HCT116 (cell line): ENCODE measurements around the gene FBXW8. TPM values are rescaled to one million over a fixed set of nuclear protein-coding genes. Genes with fewer than 3 reads are reported as not detected.

Experiments used
- ATAC-seq: fragments of 200-7000 bp; cut with Tn5 transposase; 2 replicates; pipeline ENCODE4 v1.9.1; 2020; ENCODE audit warnings: mild to moderate bottlenecking, moderate library complexity
- BruUV-seq: library from RNA; stranded (reverse); fragments of 400-500 nt; replicated peaks from 2 replicates; lab custom pipeline; 2021; lab: Mats Ljungman, UMichigan
- CTCF ChIA-PET: fragments of 300-600 bp; sonication (Branson Sonifier 250); formaldehyde crosslinking; loops from one replicate; lab custom pipeline; 2021; ENCODE audit warnings: antibody characterized with exemption; lab: Charles Lee
- POLR2A ChIA-PET: fragments of 300-600, 350-600 bp; sonication (Branson Sonifier 250); formaldehyde crosslinking; loops from one replicate; lab custom pipeline; 2021; ENCODE audit warnings: antibody characterized with exemption; lab: Charles Lee
- RAD21 ChIA-PET, 2 experiments: fragments of 300-600 bp; sonication (Branson Sonifier 250); formaldehyde crosslinking; loops; one replicate each; lab custom pipeline; 2023; ENCODE audit warnings: low total read pairs in 2 of 2; ENCODE audit not compliant: uncharacterized antibody in 2 of 2, unreplicated experiment in 2 of 2, low non-redundant PET in 1 of 2; lab: Charles Lee
- DNase-seq: peaks from one replicate; pipeline ENCODE4 v3.0.0-alpha.2; 2010; ENCODE audit warnings: low read depth, low spot score
- H2AFZ ChIP-seq: fragments of 200-600 bp; shearing (Covaris generic), sonication (generic); 2 replicates; pipeline ENCODE4 v1.6.1; 2017; ENCODE audit warnings: low read depth, mixed run types, mixed read lengths, antibody characterized with exemption, low read length; ENCODE audit not compliant: poor library complexity, severe bottlenecking
- H3K27ac ChIP-seq: 2 replicates; pipeline ENCODE4 v1.5.1; 2012; ENCODE audit warnings: low read depth, low read length
- H3K27me3 ChIP-seq: fragments of 200-600 bp; sonication (generic); 2 replicates; pipeline ENCODE4 v1.6.1; 2016; ENCODE audit warnings: mixed run types, low read length, mixed read lengths; ENCODE audit not compliant: insufficient read depth
- H3K36me3 ChIP-seq, 2 experiments: fragments of 200-500 bp in 1 of 2; fragments of 200-600 bp in 1 of 2; sonication (Bioruptor generic) in 1 of 2; sonication (generic) in 1 of 2; 2 replicates each; pipeline versions ENCODE4 v1.5.1 to v1.6.1; 2014 to 2016; ENCODE audit warnings: low read length in 2 of 2, inconsistent platforms in 1 of 2, mixed read lengths in 1 of 2, mixed run types in 1 of 2; ENCODE audit not compliant: insufficient read depth in 2 of 2, control insufficient read depth in 1 of 2
- H3K4me1 ChIP-seq, 2 experiments: fragments of 200-600 bp in 1 of 2; sonication (generic) in 1 of 2; 2 replicates each; pipeline versions ENCODE4 v1.5.1 to v1.6.1; 2012 to 2017; ENCODE audit warnings: low read length in 2 of 2, inconsistent platforms in 1 of 2, mild to moderate bottlenecking in 1 of 2, mixed read lengths in 1 of 2, mixed run types in 1 of 2, moderate library complexity in 1 of 2; ENCODE audit not compliant: insufficient read depth in 2 of 2, control insufficient read depth in 1 of 2
- H3K4me2 ChIP-seq: fragments of 200-600 bp; sonication (generic); 2 replicates; pipeline ENCODE4 v1.6.1; 2017; ENCODE audit warnings: mixed run types, low read length, mixed read lengths
- H3K4me3 ChIP-seq, 2 experiments: fragments of 200-600 bp in 1 of 2; sonication (generic) in 1 of 2; replicated peaks in 1 of 2; 2 replicates each; pipeline ENCODE4 v1.5.1; 2011 to 2016; ENCODE audit warnings: low read length in 2 of 2, control low read depth in 1 of 2, low read depth in 1 of 2, mild to moderate bottlenecking in 1 of 2, mixed read lengths in 1 of 2, mixed run types in 1 of 2
- H3K79me2 ChIP-seq: fragments of 200-600 bp; sonication (generic); 2 replicates; pipeline ENCODE4 v1.6.1; 2017; ENCODE audit warnings: mild to moderate bottlenecking, mixed run types, low read length, moderate library complexity, mixed read lengths; ENCODE audit not compliant: insufficient read depth
- H3K9ac ChIP-seq: fragments of 200-600 bp; sonication (generic); 2 replicates; pipeline ENCODE4 v1.6.1; 2016; ENCODE audit warnings: low read length, mixed read lengths
- H3K9me2 ChIP-seq: fragments of 200-600 bp; sonication (generic), shearing (Covaris generic); 2 replicates; pipeline ENCODE4 v1.6.1; 2017; ENCODE audit warnings: mixed run types, mild to moderate bottlenecking, moderate library complexity; ENCODE audit not compliant: insufficient read depth
- H3K9me3 ChIP-seq, 2 experiments: fragments of 200-500 bp in 1 of 2; fragments of 200-600 bp in 1 of 2; sonication (Bioruptor generic) in 1 of 2; sonication (generic) in 1 of 2; 2 replicates each; pipeline ENCODE4 v1.6.1; 2014 to 2017; ENCODE audit warnings: low read length in 2 of 2, mixed read lengths in 2 of 2, inconsistent platforms in 1 of 2, low read depth in 1 of 2, mild to moderate bottlenecking in 1 of 2, mixed run types in 1 of 2, moderate library complexity in 1 of 2; ENCODE audit not compliant: control insufficient read depth in 1 of 2, insufficient read depth in 1 of 2
- H4K20me1 ChIP-seq: fragments of 200-600 bp; sonication (generic), shearing (Covaris generic); 2 replicates; pipeline ENCODE4 v1.6.1; 2017; ENCODE audit warnings: mixed run types, mild to moderate bottlenecking, moderate library complexity; ENCODE audit not compliant: insufficient read depth
- CTCF ChIP-seq, 3 experiments: fragments of 200-600 bp in 1 of 3; sonication (generic) in 1 of 3; IDR thresholded peaks in 2 of 3; conservative IDR thresholded peaks in 1 of 3; 2 replicates each; pipeline ENCODE4 v1.5.1; 2012 to 2017; ENCODE audit warnings: low read depth in 2 of 3, low read length in 2 of 3, antibody characterized with exemption in 1 of 3, borderline replicate concordance in 1 of 3, control low read depth in 1 of 3, mild to moderate bottlenecking in 1 of 3, mixed read lengths in 1 of 3, mixed run types in 1 of 3, moderate library complexity in 1 of 3; ENCODE audit not compliant: insufficient read depth in 1 of 3
- JUND ChIP-seq: IDR thresholded peaks from 2 replicates; pipeline ENCODE4 v1.6.1; 2012
- ZBTB33 ChIP-seq: IDR thresholded peaks from 2 replicates; pipeline ENCODE4 v1.6.1; 2011; ENCODE audit warnings: mild to moderate bottlenecking, low read length, moderate library complexity; ENCODE audit not compliant: insufficient replicate concordance; ENCODE audit errors: extremely low read depth
- intact Hi-C: fragments of 100-400 bp; cut with micrococcal nuclease; formaldehyde crosslinking; loops from 2 replicates; pipeline ENCODE4 v1.10.0; 2022
- total RNA-seq: library from RNA; stranded (reverse); gene quantifications from one replicate; pipeline ENCODE4 v1.2.1, GENCODE V29; 2021; ENCODE audit not compliant: unreplicated experiment

FBXW8 gene
- total RNA-seq, 1 experiment from 2014 or later: 14.6 TPM

GRCh38 chr12:117046861-117047530 lies 136.2 kb downstream of the FBXW8 start:
- DNase-seq (no peak), ATAC-seq (no peak)
- Histone ChIP-seq H3K9ac (no peak overlapping the region), H3K4me2 (no peak overlapping the region), H3K79me2 (no peaks in the 10 kb centered on the region), H4K20me1 (no peaks in the 10 kb centered on the region), H3K4me3 (no peak overlapping the region), H3K9me3 (no peaks in the 10 kb centered on the region), H3K27ac (no peak overlapping the region), H3K9me2 (no peaks in the 10 kb centered on the region), H2AFZ (no peak overlapping the region), H3K36me3 (no peaks in the 10 kb centered on the region), H3K4me1 (peaks cover 10 to 19% of the 10 kb centered on the region in 2 experiments; a peak in 3 of 4 replicates), H3K27me3 (no peaks in the 10 kb centered on the region)
- intact Hi-C loops: no loop called here
- ChIA-PET CTCF (no interaction called here), POLR2A (no interaction called here), RAD21 (interaction anchor here in 1 of 2 experiments (0.6 kb wide), 1 partner anchor 8 kb away, joined by 3 read pairs; no protein-coding TSS in a partner anchor)
- BruUV-seq: no TSS peak
- TF ChIP-seq CTCF (IDR thresholded peaks at IDR 0.05 in 2 of 3, conservative IDR thresholded peaks at IDR 0.05 in 1 of 3; ENCODE audit: borderline replicate concordance in 1 of 3, insufficient read depth in 1 of 3, low read depth in 2 of 3, low read length in 2 of 3): no peak
- no peak for TF ChIP-seq ZBTB33
- no peak for TF ChIP-seq JUND
